HG03196 (cell line): ENCODE data around the gene FAM3D.
"Not testable (repeated sequence)": the region's sequence is repeated elsewhere in the genome, so short reads cannot be mapped to it uniquely, and the experiment has no call there.

Source experiments
- ATAC-seq: cut with Tn5 transposase; IDR thresholded peaks from one replicate; pipeline ENCODE4 v1.9.1; 2021; ENCODE audit not compliant: unreplicated experiment

The FAM3D gene, protein sequence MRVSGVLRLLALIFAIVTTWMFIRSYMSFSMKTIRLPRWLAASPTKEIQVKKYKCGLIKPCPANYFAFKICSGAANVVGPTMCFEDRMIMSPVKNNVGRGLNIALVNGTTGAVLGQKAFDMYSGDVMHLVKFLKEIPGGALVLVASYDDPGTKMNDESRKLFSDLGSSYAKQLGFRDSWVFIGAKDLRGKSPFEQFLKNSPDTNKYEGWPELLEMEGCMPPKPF

DNA sequence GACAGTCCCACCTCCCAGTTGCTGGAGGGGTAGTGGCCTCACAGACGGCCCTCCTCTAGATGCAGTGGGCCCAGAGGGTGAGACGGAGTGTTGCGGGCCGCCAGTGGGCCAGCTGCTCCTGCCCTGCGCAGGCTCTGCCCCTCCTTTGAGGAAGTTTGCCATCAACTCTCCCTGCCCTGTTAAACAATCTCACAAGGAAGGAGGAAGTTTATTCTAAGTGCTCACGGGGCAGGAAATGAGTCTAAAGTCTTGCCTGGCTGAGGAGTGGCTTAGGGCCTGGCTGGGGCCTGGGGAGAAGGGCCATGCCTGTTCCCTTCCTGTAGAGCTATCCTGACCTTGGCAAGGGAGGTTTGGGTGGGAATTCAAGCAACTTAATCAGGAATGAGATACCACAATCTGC, at the start of gene FAM3D:
Gene FAM3D (minus strand): TSS at position 92 of the 400 bp plus-strand sequence. CDS start 11,211 bp downstream, outside the sequence.
- ATAC-seq: no peak

DNA sequence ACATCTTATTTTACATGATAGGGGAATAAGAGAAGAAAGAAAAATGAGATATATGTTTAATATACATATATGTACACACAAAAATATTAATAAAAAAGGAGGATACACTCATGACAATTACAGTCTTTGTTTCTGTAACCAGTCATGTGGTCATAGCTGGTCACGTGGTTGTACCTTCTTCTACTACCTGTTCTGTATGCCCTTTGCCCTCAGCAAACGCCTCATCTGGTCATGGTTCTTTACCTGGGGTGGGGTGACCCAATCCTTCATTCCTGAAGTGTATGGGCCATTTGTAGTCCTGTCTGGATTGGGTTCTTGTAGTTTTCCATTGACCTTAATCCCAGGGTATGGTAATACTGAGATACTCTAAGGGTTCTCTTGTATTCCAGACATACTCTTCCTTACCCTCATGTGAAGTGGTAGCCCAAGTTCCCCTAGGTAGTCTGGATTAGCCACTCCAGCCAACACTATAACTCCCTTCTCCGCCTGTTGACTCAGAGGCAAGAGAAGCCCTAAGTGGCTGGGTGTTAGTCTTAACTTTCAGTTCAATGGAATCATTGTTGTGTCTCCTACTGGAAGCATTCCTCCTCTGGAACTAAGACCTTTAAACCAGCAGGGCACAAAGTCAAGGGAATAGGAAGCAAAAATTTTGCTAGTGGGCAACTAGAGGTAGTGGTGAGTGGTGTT, 47.3 kb upstream of the FAM3D start:
- ATAC-seq: no peak

DNA sequence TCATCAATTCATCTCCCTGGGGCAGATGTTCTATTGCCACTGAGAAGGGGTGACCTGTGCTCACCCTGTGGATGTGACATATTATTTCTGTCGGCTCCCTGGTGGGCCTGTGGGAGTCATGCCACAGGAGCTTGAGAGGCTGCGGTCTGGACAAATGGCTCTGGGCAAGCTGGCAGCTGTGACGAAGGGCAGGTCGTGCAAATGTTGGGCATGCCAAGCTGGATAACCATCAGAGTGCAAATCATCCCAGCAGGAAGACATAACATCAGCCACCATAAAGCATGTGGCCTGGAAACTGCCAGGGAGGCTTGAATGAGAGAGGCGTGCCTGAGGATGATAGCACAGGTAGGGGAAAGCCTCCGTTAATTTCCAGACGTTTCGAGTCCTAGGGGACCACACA, 45.3 kb upstream of the FAM3D start:
- no peak for ATAC-seq

DNA sequence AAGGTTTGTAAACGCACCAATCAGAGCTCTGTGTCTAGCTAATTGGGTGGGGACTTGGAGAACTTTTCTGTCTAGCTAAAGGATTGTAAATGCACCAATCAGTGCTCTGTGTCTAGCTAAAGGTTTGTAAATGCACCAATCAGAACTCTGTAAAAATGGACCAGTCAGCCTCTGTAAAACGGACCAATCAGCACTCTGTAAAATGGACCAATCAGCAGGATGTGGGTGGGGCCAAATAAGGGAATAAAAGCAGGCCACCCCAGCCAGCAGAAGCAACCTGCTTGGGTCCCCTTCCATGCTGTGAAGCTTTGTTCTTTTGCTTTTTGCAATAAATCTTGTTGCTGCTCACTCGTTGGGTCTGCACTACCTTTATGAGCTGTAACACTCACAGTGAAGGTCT, 42.4 kb upstream of the FAM3D start:
- not testable (repeated sequence) for ATAC-seq

DNA sequence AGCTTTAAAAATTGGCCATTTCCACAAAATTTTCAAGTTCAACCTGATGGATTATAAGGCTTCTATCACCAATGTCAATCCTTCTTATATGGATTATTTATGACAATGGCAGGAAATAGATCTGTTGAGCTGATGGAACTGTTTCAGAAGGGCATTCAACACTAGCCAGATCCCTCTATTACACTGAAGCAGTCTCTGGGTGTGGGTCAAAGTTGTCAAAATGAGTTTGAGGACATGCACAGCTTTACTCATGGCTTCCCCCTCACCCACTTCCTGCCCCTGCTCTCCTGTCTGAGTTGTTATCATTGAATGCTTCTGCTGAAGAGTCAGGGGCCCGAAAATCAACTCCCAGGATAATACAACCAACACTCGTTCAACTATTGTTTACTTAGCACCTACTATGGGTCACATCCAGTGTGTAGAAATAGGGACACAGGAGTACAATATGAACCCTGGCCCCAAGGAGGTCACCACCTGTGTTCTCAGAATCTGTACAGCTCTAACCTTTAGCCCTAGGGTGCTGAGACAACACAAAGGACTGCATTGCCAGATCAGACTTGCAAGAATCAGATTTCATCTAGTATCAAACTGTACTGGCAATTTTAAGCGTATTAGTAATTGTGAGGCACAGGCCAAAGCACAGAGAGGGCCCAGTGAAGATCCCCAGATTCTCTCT, 41.7 kb upstream of the FAM3D start:
- no peak for ATAC-seq

DNA sequence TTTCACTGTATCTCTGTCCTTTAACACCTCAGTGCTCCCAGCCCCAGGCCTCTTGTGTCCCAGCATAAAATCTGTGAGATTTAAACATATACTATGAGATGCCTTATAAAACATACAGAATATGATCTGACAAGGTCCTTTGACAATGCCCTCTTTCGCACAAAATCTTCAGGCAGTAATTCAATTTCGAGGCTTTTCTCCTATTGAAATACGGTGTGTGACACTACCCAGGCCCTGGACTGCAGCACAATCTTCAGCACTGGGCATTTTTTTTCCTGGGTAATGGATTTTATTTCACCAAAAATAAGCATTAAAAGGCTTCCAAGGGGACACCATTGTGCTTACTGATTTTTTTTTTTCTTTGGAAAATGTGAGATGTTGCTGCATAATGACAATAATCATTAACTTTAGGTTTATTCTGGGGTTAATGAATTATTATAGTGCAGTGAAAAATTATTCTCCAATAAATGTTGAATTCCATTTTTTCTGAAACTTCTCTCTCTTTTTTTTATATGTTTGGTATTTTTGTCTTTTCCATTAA, 40.9 kb upstream of the FAM3D start:
- ATAC-seq: no peak

DNA sequence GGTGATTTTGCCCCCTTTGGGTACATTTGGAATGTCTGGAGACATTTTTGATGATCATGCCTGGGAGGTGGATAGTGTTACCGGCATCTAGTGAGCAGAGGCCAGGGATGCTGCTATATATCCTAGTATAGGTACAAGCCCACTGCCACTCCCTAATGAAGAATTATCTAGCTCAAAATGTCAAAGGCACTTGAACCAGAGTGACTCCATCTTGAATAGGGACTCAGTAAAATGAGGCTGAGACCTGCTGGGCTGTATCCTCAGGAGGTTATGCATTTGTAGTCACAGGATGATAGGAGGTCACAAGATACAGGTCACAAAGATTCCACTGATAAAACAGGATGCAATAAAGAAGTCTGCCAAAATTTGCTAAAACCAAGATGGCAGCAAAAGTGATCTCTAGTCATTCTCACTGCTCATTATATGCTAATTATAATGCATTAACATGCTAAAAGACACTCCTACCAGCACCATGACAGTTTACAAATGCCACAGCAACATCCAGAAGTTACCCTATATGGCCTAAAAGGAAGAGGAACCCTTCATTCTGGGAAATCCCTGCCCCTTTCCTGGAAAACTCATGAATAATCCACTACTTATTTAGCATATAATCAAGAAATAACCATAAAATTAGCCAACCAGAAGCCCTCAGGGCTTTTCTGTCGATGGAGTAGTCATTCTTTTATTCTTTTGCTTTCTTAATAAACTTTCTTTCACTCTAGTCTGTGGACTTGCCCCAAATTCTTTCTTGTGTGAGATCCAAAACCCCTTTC, 40.0 kb upstream of the FAM3D start:
- no peak for ATAC-seq

DNA sequence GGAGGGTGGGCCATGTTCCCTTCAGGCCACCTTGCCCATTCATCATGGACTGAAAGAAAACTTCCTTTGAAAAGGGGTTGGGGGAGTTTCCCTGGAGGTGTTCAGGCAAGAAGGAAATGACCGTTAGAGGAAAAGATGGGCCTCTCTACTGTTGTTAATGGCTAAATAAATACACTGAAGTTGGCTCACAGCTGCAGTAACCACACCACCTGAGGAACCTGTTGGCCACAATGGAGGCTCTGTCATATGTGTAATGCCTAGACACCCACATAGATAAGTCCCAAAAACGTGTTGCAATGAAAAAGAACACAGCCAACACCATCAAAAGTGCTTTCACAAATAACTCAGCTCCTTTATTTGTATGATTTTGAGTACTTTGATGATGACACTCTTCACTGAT, 38.2 kb upstream of the FAM3D start:
- no peak for ATAC-seq

DNA sequence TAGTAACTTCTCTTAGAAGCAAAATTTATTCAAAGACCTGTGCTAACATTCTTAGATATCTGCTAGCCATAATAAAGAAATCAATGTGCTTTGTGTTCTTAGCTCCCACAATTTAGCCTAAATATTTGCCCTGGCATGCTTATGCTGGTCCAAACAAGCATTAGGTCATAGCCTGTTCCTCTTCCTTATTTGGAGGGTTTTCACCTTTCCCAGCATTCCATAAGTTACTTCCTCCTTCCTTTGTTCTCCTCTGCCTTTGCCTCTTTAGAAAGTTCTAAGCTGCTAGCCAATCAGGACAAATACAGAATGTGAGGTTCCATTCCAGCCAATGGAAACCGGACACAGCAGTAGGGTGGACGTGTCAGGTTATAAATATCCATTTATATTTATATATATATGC, 37.7 kb upstream of the FAM3D start:
- not testable (repeated sequence) for ATAC-seq

DNA sequence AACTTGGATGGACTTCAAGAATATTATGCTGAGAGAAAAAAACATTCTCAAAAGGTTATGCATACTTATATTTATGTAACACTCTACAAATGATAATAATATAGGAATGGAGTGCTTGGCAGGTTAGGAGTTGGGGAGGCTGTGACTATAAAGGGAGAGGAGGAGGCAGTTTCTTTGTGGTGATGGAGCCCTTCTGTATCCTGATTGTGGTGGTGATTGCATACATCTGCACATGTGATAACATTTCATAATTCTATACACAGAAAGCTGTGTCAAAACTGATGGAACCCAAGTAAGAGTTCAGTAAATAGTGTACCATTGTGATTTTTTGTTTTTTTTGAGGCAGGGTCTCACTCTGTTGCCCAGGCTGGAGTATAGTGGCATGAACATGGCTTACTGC, 31.7 kb upstream of the FAM3D start:
- no peak for ATAC-seq

DNA sequence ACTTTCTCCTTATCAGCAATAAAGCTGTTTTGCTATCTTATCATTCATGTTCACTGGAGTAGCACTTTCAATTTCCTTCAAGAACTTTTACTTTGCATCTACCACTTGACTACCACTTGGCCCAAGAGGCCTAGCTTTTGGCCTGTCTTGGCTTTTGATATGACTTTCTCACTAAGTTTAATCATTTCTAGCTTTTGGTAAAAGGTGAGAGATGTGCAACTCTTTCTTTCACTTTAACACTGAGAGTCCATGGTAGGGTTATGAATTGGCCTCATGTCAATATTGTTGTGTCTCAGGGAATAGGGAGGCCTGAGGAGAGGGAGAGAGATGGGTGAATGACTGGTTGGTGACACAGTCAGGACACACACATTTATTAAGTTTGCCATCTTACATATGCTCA, 31.0 kb upstream of the FAM3D start:
- ATAC-seq: no peak

DNA sequence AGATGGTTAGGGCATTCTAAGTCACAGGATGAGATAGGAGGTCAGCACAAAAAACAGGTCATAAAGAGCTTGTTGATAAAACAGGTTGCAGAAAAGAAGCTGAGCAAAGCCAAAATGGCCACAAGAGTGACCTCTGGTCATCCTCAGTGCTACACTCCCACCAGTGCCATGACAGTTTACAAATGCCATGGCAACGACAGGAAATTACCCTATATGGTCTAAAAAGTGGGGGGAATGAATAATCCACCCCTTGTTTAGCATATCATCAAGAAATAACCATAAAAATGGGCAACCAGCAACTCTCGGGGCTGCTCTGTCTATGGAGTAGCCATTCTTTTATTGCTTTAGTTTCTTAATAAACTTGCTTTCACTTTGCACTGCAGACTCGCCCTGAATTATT, 30.2 kb upstream of the FAM3D start:
- not testable (repeated sequence) for ATAC-seq

DNA sequence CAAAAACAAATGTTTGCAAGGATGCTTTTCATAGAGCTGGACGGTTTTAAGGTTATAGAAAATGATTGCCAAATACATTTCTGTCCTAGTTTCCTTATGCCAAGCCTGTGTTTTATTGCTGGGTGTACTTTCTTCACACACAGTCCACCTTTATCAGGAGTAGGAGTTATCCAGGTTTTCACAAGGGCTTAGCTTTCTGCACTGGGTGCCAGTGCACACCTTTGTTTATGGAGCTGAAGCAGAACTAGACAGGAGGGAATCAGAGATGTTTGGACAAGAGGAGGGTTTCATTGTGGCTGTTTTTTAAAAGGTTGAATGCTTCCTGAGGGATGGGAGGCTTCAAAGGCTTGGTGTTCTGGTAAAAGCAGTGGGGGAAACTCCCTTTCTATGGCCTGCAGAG, 29.5 kb upstream of the FAM3D start:
- no peak for ATAC-seq

DNA sequence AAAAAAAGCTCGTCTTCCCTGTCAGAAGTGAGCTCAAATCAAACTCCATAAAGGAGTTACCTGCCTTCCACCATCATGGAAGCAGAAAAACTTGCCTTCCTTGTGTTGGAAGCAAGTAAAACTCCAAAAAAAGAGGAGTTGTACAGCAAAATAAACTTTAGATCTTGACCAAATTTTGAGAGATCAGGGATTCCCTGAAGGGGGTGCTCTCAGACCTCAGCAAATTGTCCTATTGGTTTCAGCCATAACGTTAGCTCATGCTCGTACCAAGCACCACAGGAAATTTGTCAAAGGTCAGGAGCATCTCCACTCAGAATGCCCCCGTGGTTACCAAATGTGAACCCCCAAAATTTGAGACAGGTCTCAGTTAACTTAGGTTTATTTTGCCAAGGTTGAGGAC, 28.7 kb upstream of the FAM3D start:
- not testable (repeated sequence) for ATAC-seq

DNA sequence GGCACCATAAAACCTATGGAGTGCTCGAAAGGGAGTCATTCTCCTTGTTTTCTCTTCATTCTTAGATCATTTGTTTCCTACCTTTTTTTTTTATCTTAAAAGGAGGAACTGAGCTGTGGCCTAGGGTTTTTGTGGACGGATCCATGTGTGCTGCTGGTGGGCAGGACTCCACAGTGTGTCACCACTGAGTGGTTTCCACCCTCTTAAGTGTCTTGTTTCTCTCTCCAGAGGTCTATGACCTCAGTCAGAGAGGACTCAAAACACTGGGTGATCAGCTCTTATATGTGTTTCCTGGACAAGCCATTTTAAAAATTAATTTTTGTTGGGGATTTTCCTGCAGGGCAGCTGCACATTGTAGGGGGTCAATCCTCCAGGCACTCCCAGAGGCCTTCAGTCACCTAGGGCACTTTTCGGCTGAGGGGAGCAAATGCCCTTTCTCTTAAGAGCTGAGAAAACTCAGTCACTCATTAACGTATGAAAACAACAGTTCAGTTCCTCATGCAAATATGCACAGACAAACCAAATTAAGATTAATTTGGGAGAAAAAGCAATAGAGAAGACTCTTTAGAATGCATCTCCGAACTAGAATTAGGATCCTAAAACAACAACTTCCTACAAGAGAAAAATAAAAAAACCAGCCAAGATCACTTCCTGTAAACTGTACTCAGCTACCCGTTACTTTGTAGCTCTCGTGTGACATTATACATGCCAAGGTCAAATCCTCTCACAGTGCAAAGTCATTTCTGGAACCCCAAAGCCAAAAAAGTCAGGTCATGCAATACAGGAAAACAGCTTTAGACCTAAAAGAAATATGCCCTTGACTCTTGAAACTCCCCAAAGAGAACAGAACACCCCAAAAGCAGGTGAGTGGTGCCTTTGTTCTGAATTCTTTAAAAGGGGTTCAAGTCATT, 27.6 kb upstream of the FAM3D start:
- peak; percentile 64 for ATAC-seq

DNA sequence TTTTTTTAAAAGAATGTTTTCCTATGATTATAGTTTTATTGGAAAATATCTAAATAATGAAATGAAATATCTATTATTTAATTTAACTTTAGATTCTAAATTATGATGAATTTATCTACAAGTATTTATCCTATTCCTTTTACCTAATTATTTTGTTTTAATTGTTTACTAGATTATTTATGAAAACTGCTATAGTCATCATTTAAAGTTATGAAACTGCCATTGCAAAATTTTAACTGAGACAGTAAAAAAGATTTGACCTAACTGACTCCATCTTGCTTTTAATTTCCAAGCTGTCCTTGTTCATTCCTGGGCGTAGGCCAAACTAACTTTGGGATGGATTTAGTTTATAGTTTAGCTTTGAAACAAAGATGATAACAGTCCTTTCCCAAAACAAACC, 25.9 kb upstream of the FAM3D start:
- no peak for ATAC-seq

DNA sequence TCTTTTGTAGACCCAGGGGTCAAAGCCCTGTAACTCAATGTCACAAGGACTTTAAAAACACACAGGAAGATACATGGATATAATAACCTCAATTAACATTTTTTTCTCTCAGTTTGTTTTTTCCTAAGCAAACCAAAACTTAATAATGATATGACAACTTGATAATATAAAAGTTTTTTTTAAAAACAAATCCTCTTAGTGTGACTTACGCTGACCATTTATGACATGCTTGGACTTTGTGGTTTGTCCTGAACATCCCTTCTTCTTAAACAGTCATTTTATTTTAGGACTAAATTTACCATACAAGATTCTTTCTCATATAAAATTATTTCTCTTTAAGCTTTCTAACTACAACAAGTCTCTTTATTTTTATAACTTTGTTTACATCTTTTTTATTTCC, 25.4 kb upstream of the FAM3D start:
- ATAC-seq: no peak

DNA sequence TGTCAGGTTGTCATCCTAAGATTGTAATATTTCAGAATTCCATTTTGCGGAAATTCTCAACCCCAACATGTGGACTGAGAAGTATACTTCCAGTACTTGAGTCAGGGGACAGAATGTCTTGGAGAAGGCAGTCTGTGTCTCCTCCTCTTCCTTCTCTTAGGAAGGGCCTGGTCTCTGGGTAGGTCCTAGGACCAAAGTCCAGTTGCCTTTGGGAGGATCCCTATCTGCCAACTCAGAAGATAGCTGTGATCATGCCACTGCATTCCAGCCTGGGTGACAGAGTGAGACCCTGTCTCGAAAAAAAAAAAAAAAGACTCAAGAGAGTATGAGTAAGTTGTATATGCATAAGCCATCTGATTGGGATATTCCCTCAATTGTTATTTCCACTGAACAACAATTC, 23.9 kb upstream of the FAM3D start:
- no peak for ATAC-seq

DNA sequence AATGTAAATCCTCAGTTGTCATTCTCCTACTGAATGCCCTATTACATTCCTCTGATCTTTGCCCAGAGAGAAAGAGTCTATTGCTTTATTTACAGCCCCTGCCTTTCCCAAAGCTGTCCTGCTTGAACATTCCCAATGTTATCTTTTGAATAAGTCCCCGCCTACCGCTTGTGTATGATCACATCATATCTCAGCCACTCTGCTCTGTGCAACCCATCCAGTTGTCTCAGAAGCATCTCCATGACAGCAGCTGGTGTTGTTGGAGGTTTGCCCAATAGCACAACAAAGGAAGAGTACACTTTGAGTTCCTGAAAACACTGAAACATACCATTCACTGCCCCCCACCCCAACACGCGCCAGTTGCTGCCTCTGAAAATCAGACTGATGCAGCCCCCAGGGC, 22.0 kb upstream of the FAM3D start:
- ATAC-seq: no peak

DNA sequence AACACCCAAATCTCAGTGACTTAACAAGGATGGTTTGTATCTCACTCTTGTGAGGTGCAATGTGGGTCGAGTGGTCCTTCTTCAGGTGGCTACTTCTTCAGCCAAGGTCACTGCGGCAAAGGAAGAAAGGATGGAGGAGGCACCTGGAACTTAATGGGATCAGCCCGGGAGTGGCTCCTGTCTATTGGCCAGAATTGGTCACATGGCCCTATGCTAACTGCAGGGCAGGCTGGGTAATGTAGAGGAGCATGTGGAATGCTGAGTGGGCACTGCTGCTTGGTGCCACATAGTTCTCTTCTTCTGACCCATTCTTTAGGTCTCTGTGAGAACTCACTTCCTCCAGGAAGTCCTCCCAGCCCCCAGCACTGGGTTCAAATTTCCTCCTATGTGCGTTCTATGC, 20.3 kb upstream of the FAM3D start:
- ATAC-seq: no peak
